CD4-positive, alpha-beta T cell treated with Interleukin-15 for 1 hour (primary cell): ENCODE measurements around the gene LSM2.

ENCODE experiments used
- DNase-seq: peaks from one replicate; pipeline ENCODE4 v3.0.0-alpha.2; 2020

Gene LSM2

GRCh38 chr6:31776485-31776988, 30.2 kb downstream of the LSM2 start:
- no peak for DNase-seq

- no peak for DNase-seq
Observed at GRCh38 chr6:31775633-31776484, 30.9 kb downstream of the LSM2 start.

- no peak for DNase-seq
Observed at GRCh38 chr6:31775184-31775583, 31.6 kb downstream of the LSM2 start.

GRCh38 chr6:31771992-31772358, 34.8 kb downstream of the LSM2 start:
- DNase-seq, result no peak

GRCh38 chr6:31770860-31771259, 35.9 kb downstream of the LSM2 start:
- no peak for DNase-seq

- DNase-seq, result peak; percentile 83
Observed at GRCh38 chr6:31769684-31770371, 36.9 kb downstream of the LSM2 start.

- DNase-seq, result no peak
Observed at GRCh38 chr6:31768363-31769257, 38.2 kb downstream of the LSM2 start.

GRCh38 chr6:31767096-31767645, 39.6 kb downstream of the LSM2 start:
- no peak for DNase-seq

GRCh38 chr6:31765910-31766794, 40.6 kb downstream of the LSM2 start:
- DNase-seq, result no peak

GRCh38 chr6:31765559-31765909, 41.2 kb downstream of the LSM2 start:
- DNase-seq, result no peak

GRCh38 chr6:31764198-31764597, 42.6 kb downstream of the LSM2 start:
- no peak for DNase-seq

- DNase-seq, result no peak
Observed at GRCh38 chr6:31763619-31763940, 43.2 kb downstream of the LSM2 start.

GRCh38 chr6:31762878-31763618, 43.7 kb downstream of the LSM2 start:
- DNase-seq, result no peak

- DNase-seq, result no peak
Observed at GRCh38 chr6:31762356-31762755, 44.4 kb downstream of the LSM2 start, which contains the start of gene SAPCD1. Gene SAPCD1 (plus strand): TSS chr6:31762656. CDS start chr6:31763055, 399 bp downstream.

GRCh38 chr6:31761343-31761742, 45.4 kb downstream of the LSM2 start:
- DNase-seq, result no peak

GRCh38 chr6:31760790-31761189, 46.0 kb downstream of the LSM2 start:
- DNase-seq, result no peak

GRCh38 chr6:31758281-31758680, 48.5 kb downstream of the LSM2 start:
- DNase-seq, result no peak

GRCh38 chr6:31752739-31753319, 53.9 kb downstream of the LSM2 start:
- DNase-seq, result no peak

GRCh38 chr6:31750411-31751022, 56.2 kb downstream of the LSM2 start:
- DNase-seq, result no peak

- DNase-seq, result no peak
Observed at GRCh38 chr6:31749301-31750036, 57.3 kb downstream of the LSM2 start.
